ENCODE results near the gene SLC5A5. TPM values are rescaled to one million over a fixed set of nuclear protein-coding genes. Genes with fewer than 3 reads are reported as not detected.
A peak's percentile ranks its signal among the peaks of the same experiment; 100 is the strongest.

The SLC5A5 gene
- total RNA-seq, 1 donor from 2014 or later, result not detected

DNA sequence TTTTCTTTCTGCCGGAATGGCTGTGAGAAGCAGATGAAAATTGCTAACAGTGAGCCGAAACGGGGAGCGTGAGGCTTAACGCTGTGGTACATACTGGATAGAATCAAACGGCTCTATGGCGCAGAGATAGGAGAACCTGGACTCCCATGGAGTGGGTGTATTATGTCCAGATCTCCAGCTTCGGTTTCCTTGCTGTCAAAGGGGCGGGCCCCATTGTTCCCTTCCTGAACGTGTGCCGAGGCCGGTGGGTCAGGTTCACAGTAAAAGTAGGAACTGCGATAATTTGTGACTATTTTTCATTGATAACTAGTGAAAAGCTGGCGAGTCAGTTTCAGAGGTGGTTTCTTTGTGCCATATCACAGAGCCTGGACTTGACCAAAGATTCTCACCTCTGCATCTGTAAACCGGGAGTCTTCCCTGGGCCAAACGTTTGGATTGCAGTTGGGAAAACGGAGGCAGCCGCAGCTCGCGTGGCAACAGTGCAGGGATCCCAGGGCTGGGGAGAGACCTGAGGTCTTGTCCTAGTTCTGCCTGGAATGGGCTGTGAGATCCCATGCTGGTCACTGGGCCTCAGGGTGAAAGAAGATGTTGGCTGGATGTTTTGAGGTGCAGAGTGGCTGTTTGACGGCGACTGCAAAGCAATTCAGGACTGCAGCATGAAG, 11.3 kb upstream of the SLC5A5 start:
- Histone ChIP-seq H3K4me2 (ENCODE audit: low read length) (peak overlapping the region; percentile 98), H3K9me3 (ENCODE audit: insufficient read depth, low read depth, low read length) (no peaks in the 10 kb centered on the region), H4K20me1 (ENCODE audit: insufficient read depth, low read length) (peaks cover 56% of the 10 kb centered on the region), H3K4me3 (ENCODE audit: insufficient read depth, low read depth, low read length) (peak overlapping the region; percentile 96), H3K9ac (ENCODE audit: low read length) (peak overlapping the region; percentile 99), H3K36me3 (ENCODE audit: insufficient read depth, low read length) (peaks cover 28% of the 10 kb centered on the region), H2AFZ (ENCODE audit: low read depth, low read length) (no peak overlapping the region), H3K4me1 (ENCODE audit: insufficient read depth, low read length) (peaks cover 16% of the 10 kb centered on the region), H3K27me3 (ENCODE audit: insufficient read depth, low read length) (no peaks in the 10 kb centered on the region), H3K79me2 (ENCODE audit: insufficient read depth, low read length) (peaks cover 36% of the 10 kb centered on the region), H3K27ac (ENCODE audit: low read depth, low read length) (peak overlapping the region; percentile 76)
- Mint-ChIP-seq H3K36me3 (ENCODE audit: low read depth, unreplicated experiment) (peaks cover 26% of the 10 kb centered on the region), H3K27me3 (ENCODE audit: low read depth, unreplicated experiment) (peaks cover 2% of the 10 kb centered on the region), H3K4me1 (ENCODE audit: low read depth, unreplicated experiment) (peaks cover 16% of the 10 kb centered on the region), H3K4me3 (ENCODE audit: unreplicated experiment) (peak overlapping the region; percentile 99), H3K27ac (ENCODE audit: unreplicated experiment) (peak overlapping the region; percentile 99), H3K9me3 (ENCODE audit: unreplicated experiment) (no peaks in the 10 kb centered on the region)
- TF ChIP-seq EZH2 (IDR thresholded peaks at IDR 0.05; ENCODE audit: insufficient read depth, low read length), result no peak
- TF ChIP-seq, protein P1, sequence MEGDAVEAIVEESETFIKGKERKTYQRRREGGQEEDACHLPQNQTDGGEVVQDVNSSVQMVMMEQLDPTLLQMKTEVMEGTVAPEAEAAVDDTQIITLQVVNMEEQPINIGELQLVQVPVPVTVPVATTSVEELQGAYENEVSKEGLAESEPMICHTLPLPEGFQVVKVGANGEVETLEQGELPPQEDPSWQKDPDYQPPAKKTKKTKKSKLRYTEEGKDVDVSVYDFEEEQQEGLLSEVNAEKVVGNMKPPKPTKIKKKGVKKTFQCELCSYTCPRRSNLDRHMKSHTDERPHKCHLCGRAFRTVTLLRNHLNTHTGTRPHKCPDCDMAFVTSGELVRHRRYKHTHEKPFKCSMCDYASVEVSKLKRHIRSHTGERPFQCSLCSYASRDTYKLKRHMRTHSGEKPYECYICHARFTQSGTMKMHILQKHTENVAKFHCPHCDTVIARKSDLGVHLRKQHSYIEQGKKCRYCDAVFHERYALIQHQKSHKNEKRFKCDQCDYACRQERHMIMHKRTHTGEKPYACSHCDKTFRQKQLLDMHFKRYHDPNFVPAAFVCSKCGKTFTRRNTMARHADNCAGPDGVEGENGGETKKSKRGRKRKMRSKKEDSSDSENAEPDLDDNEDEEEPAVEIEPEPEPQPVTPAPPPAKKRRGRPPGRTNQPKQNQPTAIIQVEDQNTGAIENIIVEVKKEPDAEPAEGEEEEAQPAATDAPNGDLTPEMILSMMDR (IDR thresholded peaks at IDR 0.05; ENCODE audit: insufficient read depth, low read depth, low read length), result no peak
- DNase-seq (ENCODE audit: low read depth) (no peak), FAIRE-seq (no peak)

DNA sequence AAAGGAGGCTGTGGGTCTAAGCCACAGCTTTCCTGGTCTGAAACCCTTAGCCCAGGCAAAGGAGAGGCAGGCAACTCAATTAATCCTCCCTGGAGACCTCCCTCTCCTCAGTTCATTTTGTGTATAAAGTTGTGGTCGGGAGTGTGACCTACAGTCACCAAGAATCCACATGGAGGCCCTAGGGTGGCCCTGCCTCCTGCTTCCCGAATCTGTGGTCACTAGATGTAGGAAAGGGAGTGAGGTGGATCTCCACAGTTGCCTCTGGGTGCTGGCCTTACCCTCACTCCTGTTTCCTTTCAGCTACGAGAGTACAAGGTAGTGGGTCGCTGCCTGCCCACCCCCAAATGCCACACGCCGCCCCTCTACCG, 10.8 kb upstream of the SLC5A5 start:
- H3K27me3 ChIP-seq (ENCODE audit: insufficient read depth, low read length), result no peaks in the 10 kb centered on the region
- peaks cover 16% of the 10 kb centered on the region for H3K4me1 ChIP-seq (ENCODE audit: insufficient read depth, low read length)
- peaks cover 28% of the 10 kb centered on the region for H3K36me3 ChIP-seq (ENCODE audit: insufficient read depth, low read length)
- peak overlapping the region; percentile 98 for H3K4me2 ChIP-seq (ENCODE audit: low read length)
- no peak for FAIRE-seq
- no peak for DNase-seq (ENCODE audit: low read depth)
- Mint-ChIP-seq H3K36me3 (ENCODE audit: low read depth, unreplicated experiment) (peaks cover 29% of the 10 kb centered on the region), H3K27ac (ENCODE audit: unreplicated experiment) (peak overlapping the region; percentile 99), H3K4me1 (ENCODE audit: low read depth, unreplicated experiment) (peaks cover 16% of the 10 kb centered on the region), H3K4me3 (ENCODE audit: unreplicated experiment) (peak overlapping the region; percentile 99), H3K27me3 (ENCODE audit: low read depth, unreplicated experiment) (no peaks in the 10 kb centered on the region), H3K9me3 (ENCODE audit: unreplicated experiment) (no peaks in the 10 kb centered on the region)
- H3K9ac ChIP-seq (ENCODE audit: low read length), result peak overlapping the region; percentile 99
- H3K27ac ChIP-seq (ENCODE audit: low read depth, low read length), result peak overlapping the region; percentile 76
- H4K20me1 ChIP-seq (ENCODE audit: insufficient read depth, low read length), result peaks cover 61% of the 10 kb centered on the region
- H3K4me3 ChIP-seq (ENCODE audit: insufficient read depth, low read depth, low read length), result peak overlapping the region; percentile 96
- H2AFZ ChIP-seq (ENCODE audit: low read depth, low read length), result no peak overlapping the region
- TF ChIP-seq EZH2 (IDR thresholded peaks at IDR 0.05; ENCODE audit: insufficient read depth, low read length), result no peak
- TF ChIP-seq, protein P1 (IDR thresholded peaks at IDR 0.05; ENCODE audit: insufficient read depth, low read depth, low read length), result no peak
- no peaks in the 10 kb centered on the region for H3K9me3 ChIP-seq (ENCODE audit: insufficient read depth, low read depth, low read length)
- peaks cover 36% of the 10 kb centered on the region for H3K79me2 ChIP-seq (ENCODE audit: insufficient read depth, low read length)

Data from astrocyte (in vitro differentiated cells and primary cell).